SK-N-SH (cell line): Measurements from ENCODE around the gene DIAPH1. TPM values are rescaled to one million over a fixed set of nuclear protein-coding genes. Genes with fewer than 3 reads are reported as not detected.

ENCODE experiments used
- CTCF ChIA-PET: fragments of 300-600, 350-600 bp; formaldehyde crosslinking; extraction: SDS; loops from one replicate; lab custom pipeline; 2021; lab: Yijun Ruan, JAX
- POLR2A ChIA-PET: fragments of 350-600 bp; sonication (Branson Sonifier 250); formaldehyde crosslinking; extraction: SDS; loops from one replicate; lab custom pipeline; 2020; ENCODE audit warnings: antibody characterized with exemption, inconsistent platforms; lab: Yijun Ruan, JAX
- DNase-seq: peaks from one replicate; pipeline ENCODE4 v3.0.0; 2012
- H2AFZ ChIP-seq: fragments of 200-600 bp; sonication (generic); 2 replicates; pipeline ENCODE4 v1.8.1; 2016; ENCODE audit warnings: antibody characterized with exemption, mild to moderate bottlenecking, low read depth
- H3F3A ChIP-seq: fragments of 200-600 bp; sonication (generic); replicated peaks from 2 replicates; pipeline ENCODE3; 2016; ENCODE audit warnings: antibody characterized with exemption, mild to moderate bottlenecking; ENCODE audit not compliant: insufficient read depth
- H3K27ac ChIP-seq, 2 experiments: fragments of 200-500 bp in 1 of 2; fragments of 200-600 bp in 1 of 2; sonication (Bioruptor generic) in 1 of 2; sonication (generic), shearing (Covaris generic) in 1 of 2; 2 replicates each; pipeline versions ENCODE4 v1.5.1 to v1.6.1; 2014 to 2016; ENCODE audit warnings: low read depth in 2 of 2, inconsistent platforms in 1 of 2, low read length in 1 of 2, mild to moderate bottlenecking in 1 of 2, mixed read lengths in 1 of 2
- H3K27me3 ChIP-seq: fragments of 200-600 bp; sonication (generic), shearing (Covaris generic); 2 replicates; pipeline ENCODE4 v1.6.1; 2016; ENCODE audit warnings: mixed run types; ENCODE audit not compliant: insufficient read depth
- H3K36me3 ChIP-seq, 2 experiments: fragments of 200-500 bp in 1 of 2; fragments of 200-600 bp in 1 of 2; sonication (Bioruptor generic) in 1 of 2; sonication (generic) in 1 of 2; replicated peaks in 1 of 2; 2 replicates each; pipeline versions ENCODE3 to v1.5.1; 2014 to 2016; ENCODE audit warnings: low read length in 1 of 2, mild to moderate bottlenecking in 1 of 2; ENCODE audit not compliant: insufficient read depth in 2 of 2, control insufficient read depth in 1 of 2
- H3K4me1 ChIP-seq, 2 experiments: fragments of 200-500 bp in 1 of 2; fragments of 200-600 bp in 1 of 2; sonication (Bioruptor generic) in 1 of 2; sonication (generic), shearing (Covaris generic) in 1 of 2; 2 replicates each; pipeline versions ENCODE4 v1.5.1 to v1.6.1; 2014 to 2016; ENCODE audit warnings: low read depth in 1 of 2, low read length in 1 of 2, mixed run types in 1 of 2; ENCODE audit not compliant: insufficient read depth in 2 of 2, control insufficient read depth in 1 of 2
- H3K4me2 ChIP-seq: fragments of 200-600 bp; sonication (generic), shearing (Covaris generic); 2 replicates; pipeline ENCODE4 v1.6.1; 2017; ENCODE audit warnings: mixed run types
- H3K4me3 ChIP-seq, 2 experiments: fragments of 200-500 bp in 1 of 2; fragments of 200-600 bp in 1 of 2; sonication (Bioruptor generic) in 1 of 2; sonication (generic), shearing (Covaris generic) in 1 of 2; 2 replicates each; pipeline versions ENCODE4 v1.5.1 to v1.8.1; 2014 to 2016; ENCODE audit warnings: low read depth in 2 of 2, inconsistent platforms in 1 of 2, low read length in 1 of 2, mild to moderate bottlenecking in 1 of 2, mixed read lengths in 1 of 2, moderate library complexity in 1 of 2
- H3K79me2 ChIP-seq: fragments of 200-600 bp; sonication (generic); 2 replicates; pipeline ENCODE4 v1.8.1; 2017; ENCODE audit warnings: mild to moderate bottlenecking; ENCODE audit not compliant: insufficient read depth
- H3K9ac ChIP-seq: fragments of 200-600 bp; sonication (generic); 2 replicates; pipeline ENCODE4 v1.6.1; 2017; ENCODE audit warnings: mixed run types
- H3K9me2 ChIP-seq: fragments of 200-600 bp; sonication (generic); 2 replicates; pipeline ENCODE4 v1.6.1; 2017; ENCODE audit warnings: mixed run types
- H3K9me3 ChIP-seq: fragments of 200-600 bp; sonication (generic); 2 replicates; pipeline ENCODE4 v1.6.1; 2017; ENCODE audit warnings: mixed run types, mild to moderate bottlenecking, moderate library complexity
- H4K20me1 ChIP-seq: fragments of 200-600 bp; sonication (generic); 2 replicates; pipeline ENCODE4 v1.6.1; 2017; ENCODE audit warnings: mild to moderate bottlenecking, mixed run types; ENCODE audit not compliant: insufficient read depth
- ELF1 ChIP-seq: IDR thresholded peaks from 2 replicates; pipeline ENCODE4 v1.4.0; 2012
- EP300 ChIP-seq, 2 experiments: IDR thresholded peaks; 2 replicates each; pipeline versions ENCODE4 v1.4.0 to v1.6.1; 2012; ENCODE audit warnings: borderline replicate concordance in 1 of 2, low read depth in 1 of 2, low read length in 1 of 2
- EZH2phosphoT487 ChIP-seq: fragments of 200-600 bp; sonication (generic); IDR thresholded peaks from 2 replicates; pipeline ENCODE4 v1.6.1; 2017; ENCODE audit warnings: low read depth, mixed run types, mild to moderate bottlenecking, antibody characterized with exemption, moderate library complexity, borderline replicate concordance
- FOXM1 ChIP-seq: IDR thresholded peaks from 2 replicates; pipeline ENCODE4 v1.4.0; 2012; ENCODE audit warnings: low read depth, mild to moderate bottlenecking
- GABPA ChIP-seq: IDR thresholded peaks from 2 replicates; pipeline ENCODE4 v1.4.0; 2012; ENCODE audit warnings: low read depth, mild to moderate bottlenecking
- GATA2 ChIP-seq: sonication (generic); formaldehyde crosslinking; IDR thresholded peaks from 2 replicates; pipeline ENCODE4 v1.5.0; 2020; ENCODE audit warnings: mild to moderate bottlenecking, missing genetic modification reagents
- JUND ChIP-seq: IDR thresholded peaks from 2 replicates; pipeline ENCODE4 v1.4.0; 2012
- NRF1 ChIP-seq: IDR thresholded peaks from 2 replicates; pipeline ENCODE4 v1.6.1; 2012; ENCODE audit warnings: low read depth, mild to moderate bottlenecking, low read length
- POLR2AphosphoS5 ChIP-seq: IDR thresholded peaks from 2 replicates; pipeline ENCODE4 v1.6.1; 2012; ENCODE audit warnings: low read depth, low read length
- RAD21 ChIP-seq: IDR thresholded peaks from 2 replicates; pipeline ENCODE4 v1.6.1; 2012; ENCODE audit warnings: mild to moderate bottlenecking, low read length
- TAF1 ChIP-seq: IDR thresholded peaks from 2 replicates; pipeline ENCODE4 v1.6.1; 2012; ENCODE audit warnings: low read depth, mild to moderate bottlenecking, low read length, moderate library complexity, borderline replicate concordance
- TEAD4 ChIP-seq: IDR thresholded peaks from 2 replicates; pipeline ENCODE4 v1.4.0; 2012; ENCODE audit warnings: mild to moderate bottlenecking, borderline replicate concordance; ENCODE audit not compliant: insufficient read depth
- USF2 ChIP-seq: fragments of 150-350 bp; IDR thresholded peaks from 2 replicates; pipeline ENCODE4 v1.6.1; 2017; ENCODE audit warnings: antibody characterized with exemption, low read length, low read depth, borderline replicate concordance
- YY1 ChIP-seq: IDR thresholded peaks from 2 replicates; pipeline ENCODE4 v1.4.0; 2012; ENCODE audit warnings: low read depth, mild to moderate bottlenecking
- ZBTB33 ChIP-seq: IDR thresholded peaks from 2 replicates; pipeline ENCODE4 v1.4.0; 2012; ENCODE audit warnings: low read depth, borderline replicate concordance
- WGBS: methylation state at CpG from one replicate; pipeline ENCODE4 v1.1.6; 2017; ENCODE audit warnings: low lambda C conversion rate; 5-methylcytosine and 5-hydroxymethylcytosine counted together
- polyA plus RNA-seq, 3 experiments: library from polyadenylated mRNA; depleted of rRNA; stranded (reverse); fragments of >200 nt; gene quantifications; 2 replicates each; pipeline ENCODE4 v1.2.3, GENCODE V29; 2012
- TF ChIP-seq, protein P1 (sequence below): IDR thresholded peaks from 2 replicates; pipeline ENCODE4 v1.6.1; 2012; ENCODE audit warnings: mild to moderate bottlenecking, low read depth, low read length, moderate library complexity
- TF ChIP-seq, protein P2 (sequence below): IDR thresholded peaks from 2 replicates; pipeline ENCODE4 v1.4.0; 2012; ENCODE audit warnings: low read depth, borderline replicate concordance
- TF ChIP-seq, protein P3 (sequence below): fragments of 150-350 bp; IDR thresholded peaks from 2 replicates; pipeline ENCODE4 v1.6.1; 2016; ENCODE audit warnings: mild to moderate bottlenecking, low read depth, low read length

DIAPH1 gene
- polyA plus RNA-seq, 1 of the 3 experiments (the other 2 are of a cell fraction): 30.4 TPM

DNA sequence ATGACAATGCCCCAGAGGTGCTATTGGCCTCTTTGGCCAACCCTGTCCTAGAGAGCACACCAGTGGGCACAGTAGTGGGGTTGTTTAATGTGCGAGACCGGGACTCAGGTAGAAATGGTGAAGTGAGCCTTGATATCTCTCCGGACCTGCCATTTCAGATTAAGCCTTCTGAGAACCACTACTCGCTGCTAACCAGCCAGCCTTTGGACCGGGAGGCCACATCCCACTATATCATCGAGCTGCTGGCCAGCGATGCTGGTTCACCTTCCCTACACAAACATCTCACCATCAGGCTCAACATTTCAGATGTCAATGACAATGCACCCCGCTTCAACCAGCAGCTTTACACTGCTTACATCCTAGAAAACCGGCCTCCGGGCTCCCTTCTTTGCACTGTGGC is 128.5 kb downstream of the DIAPH1 start:
- H3K27me3 ChIP-seq: no peaks in the 10 kb centered on the region
- peaks cover 80% of the 10 kb centered on the region for H3K79me2 ChIP-seq
- no peak overlapping the region for H3K4me3 ChIP-seq
- peak overlapping the region in 1 of 2 experiments; percentile 75; a peak in 1 of 4 replicates for H3K27ac ChIP-seq
- WGBS: 98% methylated on average over 10 of the region's 10 CpGs
- peaks cover 28% of the 10 kb centered on the region; the same call in 1 of the 2 replicates for H4K20me1 ChIP-seq
- H3F3A ChIP-seq: peaks cover 9% of the 10 kb centered on the region
- no peaks in the 10 kb centered on the region for H3K9me2 ChIP-seq
- no peak overlapping the region for H3K9ac ChIP-seq
- no peak for DNase-seq
- no peak overlapping the region for H2AFZ ChIP-seq
- no peak overlapping the region for H3K4me2 ChIP-seq
- no peaks in the 10 kb centered on the region for H3K9me3 ChIP-seq
- ChIA-PET CTCF (interaction anchor here (1.5 kb wide), 1 partner anchor 34 kb away, joined by 4 read pairs; no protein-coding TSS in a partner anchor), POLR2A (no interaction called here)
- H3K36me3 ChIP-seq: peaks cover 16 to 61% of the 10 kb centered on the region in 2 experiments
- no peak for TF ChIP-seq FOXM1
- no peak for TF ChIP-seq NRF1
- TF ChIP-seq YY1: no peak
- no peak for TF ChIP-seq POLR2AphosphoS5
- TF ChIP-seq TAF1: no peak
- TF ChIP-seq ZBTB33: no peak
- peaks cover 29 to 36% of the 10 kb centered on the region in 2 experiments; a peak in 3 of 4 replicates for H3K4me1 ChIP-seq

- peak overlapping the region; percentile 69 for H3K4me2 ChIP-seq
- no peak for DNase-seq
- ChIA-PET CTCF (interaction anchor here (1.5 to 1.7 kb wide), 2 partner anchors 35 to 74 kb away, joined by 4 to 6 read pairs; no protein-coding TSS in a partner anchor), POLR2A (no interaction called here)
- H3K4me3 ChIP-seq: peak overlapping the region in 1 of 2 experiments; percentile 38; a peak in 1 of 4 replicates
- peaks cover 16 to 61% of the 10 kb centered on the region in 2 experiments for H3K36me3 ChIP-seq
- H3K9ac ChIP-seq: no peak overlapping the region; the same call in 1 of the 2 replicates
- peaks cover 28% of the 10 kb centered on the region; the same call in 1 of the 2 replicates for H4K20me1 ChIP-seq
- H3F3A ChIP-seq: peaks cover 9% of the 10 kb centered on the region
- TF ChIP-seq, protein P1, sequence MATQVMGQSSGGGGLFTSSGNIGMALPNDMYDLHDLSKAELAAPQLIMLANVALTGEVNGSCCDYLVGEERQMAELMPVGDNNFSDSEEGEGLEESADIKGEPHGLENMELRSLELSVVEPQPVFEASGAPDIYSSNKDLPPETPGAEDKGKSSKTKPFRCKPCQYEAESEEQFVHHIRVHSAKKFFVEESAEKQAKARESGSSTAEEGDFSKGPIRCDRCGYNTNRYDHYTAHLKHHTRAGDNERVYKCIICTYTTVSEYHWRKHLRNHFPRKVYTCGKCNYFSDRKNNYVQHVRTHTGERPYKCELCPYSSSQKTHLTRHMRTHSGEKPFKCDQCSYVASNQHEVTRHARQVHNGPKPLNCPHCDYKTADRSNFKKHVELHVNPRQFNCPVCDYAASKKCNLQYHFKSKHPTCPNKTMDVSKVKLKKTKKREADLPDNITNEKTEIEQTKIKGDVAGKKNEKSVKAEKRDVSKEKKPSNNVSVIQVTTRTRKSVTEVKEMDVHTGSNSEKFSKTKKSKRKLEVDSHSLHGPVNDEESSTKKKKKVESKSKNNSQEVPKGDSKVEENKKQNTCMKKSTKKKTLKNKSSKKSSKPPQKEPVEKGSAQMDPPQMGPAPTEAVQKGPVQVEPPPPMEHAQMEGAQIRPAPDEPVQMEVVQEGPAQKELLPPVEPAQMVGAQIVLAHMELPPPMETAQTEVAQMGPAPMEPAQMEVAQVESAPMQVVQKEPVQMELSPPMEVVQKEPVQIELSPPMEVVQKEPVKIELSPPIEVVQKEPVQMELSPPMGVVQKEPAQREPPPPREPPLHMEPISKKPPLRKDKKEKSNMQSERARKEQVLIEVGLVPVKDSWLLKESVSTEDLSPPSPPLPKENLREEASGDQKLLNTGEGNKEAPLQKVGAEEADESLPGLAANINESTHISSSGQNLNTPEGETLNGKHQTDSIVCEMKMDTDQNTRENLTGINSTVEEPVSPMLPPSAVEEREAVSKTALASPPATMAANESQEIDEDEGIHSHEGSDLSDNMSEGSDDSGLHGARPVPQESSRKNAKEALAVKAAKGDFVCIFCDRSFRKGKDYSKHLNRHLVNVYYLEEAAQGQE: no peak
- TF ChIP-seq GATA2 (CRISPR knock-in tag) (no peak), EZH2phosphoT487 (no peak), USF2 (no peak), RAD21 (no peak), YY1 (no peak), TAF1 (no peak), EP300 (IDR thresholded peaks at IDR 0.05; ENCODE audit: borderline replicate concordance in 1 of 2, low read depth in 1 of 2, low read length in 1 of 2) (no peak), JUND (no peak), TEAD4 (no peak), ELF1 (no peak), GABPA (no peak), FOXM1 (no peak)
- TF ChIP-seq, protein P2, sequence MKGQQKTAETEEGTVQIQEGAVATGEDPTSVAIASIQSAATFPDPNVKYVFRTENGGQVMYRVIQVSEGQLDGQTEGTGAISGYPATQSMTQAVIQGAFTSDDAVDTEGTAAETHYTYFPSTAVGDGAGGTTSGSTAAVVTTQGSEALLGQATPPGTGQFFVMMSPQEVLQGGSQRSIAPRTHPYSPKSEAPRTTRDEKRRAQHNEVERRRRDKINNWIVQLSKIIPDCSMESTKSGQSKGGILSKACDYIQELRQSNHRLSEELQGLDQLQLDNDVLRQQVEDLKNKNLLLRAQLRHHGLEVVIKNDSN: no peak
- TF ChIP-seq, protein P3, sequence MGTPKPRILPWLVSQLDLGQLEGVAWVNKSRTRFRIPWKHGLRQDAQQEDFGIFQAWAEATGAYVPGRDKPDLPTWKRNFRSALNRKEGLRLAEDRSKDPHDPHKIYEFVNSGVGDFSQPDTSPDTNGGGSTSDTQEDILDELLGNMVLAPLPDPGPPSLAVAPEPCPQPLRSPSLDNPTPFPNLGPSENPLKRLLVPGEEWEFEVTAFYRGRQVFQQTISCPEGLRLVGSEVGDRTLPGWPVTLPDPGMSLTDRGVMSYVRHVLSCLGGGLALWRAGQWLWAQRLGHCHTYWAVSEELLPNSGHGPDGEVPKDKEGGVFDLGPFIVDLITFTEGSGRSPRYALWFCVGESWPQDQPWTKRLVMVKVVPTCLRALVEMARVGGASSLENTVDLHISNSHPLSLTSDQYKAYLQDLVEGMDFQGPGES: no peak
- peaks cover 31 to 32% of the 10 kb centered on the region in 2 experiments; a peak in 3 of 4 replicates for H3K4me1 ChIP-seq
- no peaks in the 10 kb centered on the region for H3K27me3 ChIP-seq
- no peaks in the 10 kb centered on the region for H3K9me2 ChIP-seq
- H2AFZ ChIP-seq: no peak overlapping the region
- peaks cover 84% of the 10 kb centered on the region for H3K79me2 ChIP-seq
- WGBS: 89% methylated on average over 9 of the region's 10 CpGs
- H3K9me3 ChIP-seq: no peaks in the 10 kb centered on the region
- H3K27ac ChIP-seq: peak overlapping the region in 1 of 2 experiments; percentile 75; a peak in 3 of 4 replicates
These were observed 129.0 kb downstream of the DIAPH1 start for GRCh38 chr5:141489841-141490240.
